ENCODE data around the gene STARD10.
"Not testable (repeated sequence)": the region's sequence is repeated elsewhere in the genome, so short reads cannot be mapped to it uniquely, and the experiment has no call there.

Gene STARD10

DNA sequence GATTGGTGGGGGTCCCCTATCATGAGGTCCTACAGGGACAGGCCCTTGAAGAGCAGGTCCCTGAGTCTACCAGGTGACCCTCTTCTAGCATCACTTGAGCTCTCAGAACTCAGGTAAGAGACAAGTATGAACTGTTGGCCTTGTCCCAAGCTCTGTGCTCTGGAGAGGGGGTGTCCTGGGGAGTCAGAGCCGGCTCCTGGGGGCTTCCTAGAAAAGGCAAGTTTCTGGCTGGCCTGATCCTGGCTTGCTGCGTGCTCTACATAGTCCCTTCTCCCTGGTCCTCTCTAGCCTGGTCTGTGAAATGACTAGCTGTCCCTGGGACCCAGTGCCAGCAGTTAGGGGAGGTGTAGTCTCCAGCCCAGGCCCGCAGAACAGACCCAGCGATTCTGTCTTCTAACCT is 31.8 kb upstream of the STARD10 start:
- DNase-seq, result no peak

DNA sequence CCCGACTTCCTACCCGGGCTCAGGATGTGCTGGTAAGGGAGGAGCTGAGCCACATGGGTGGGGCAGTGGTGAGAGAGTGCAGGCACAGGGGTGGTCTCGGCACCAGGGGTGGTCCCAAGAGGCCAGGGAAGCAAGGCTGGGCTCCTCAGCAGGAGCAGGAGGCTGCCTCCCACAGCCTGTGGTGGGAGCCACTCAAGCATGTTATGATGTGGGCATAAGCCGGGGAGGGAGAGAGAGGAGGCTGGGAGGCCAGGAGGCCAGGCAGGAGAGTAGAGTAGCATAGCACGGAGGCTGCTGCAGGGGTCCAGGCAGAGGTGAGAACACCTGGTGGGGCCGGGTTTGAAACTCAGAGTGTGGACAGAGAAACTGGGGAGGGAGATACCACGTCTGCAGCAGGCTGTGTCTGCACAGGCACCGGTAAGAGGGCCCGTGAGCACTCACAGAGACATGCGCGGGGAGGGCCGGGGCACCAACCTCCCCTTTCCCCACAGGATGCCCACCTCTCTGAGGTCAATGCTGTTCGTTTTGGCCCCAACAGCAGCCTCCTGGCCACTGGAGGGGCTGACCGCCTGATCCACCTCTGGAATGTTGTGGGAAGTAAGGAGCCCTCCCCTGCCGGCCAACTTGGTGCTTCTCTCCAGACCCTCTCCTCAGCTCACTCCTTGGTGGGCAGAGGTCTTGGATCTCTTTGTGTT is 31.1 kb upstream of the STARD10 start:
- no peak for DNase-seq

- DNase-seq, result no peak
Observed at GRCh38 chr11:72824020-72824419, 30.2 kb upstream of the STARD10 start.

- no peak for DNase-seq
Observed at GRCh38 chr11:72823105-72823804, 29.4 kb upstream of the STARD10 start.

GRCh38 chr11:72821920-72822799 is 28.3 kb upstream of the STARD10 start:
- no peak for DNase-seq

GRCh38 chr11:72821221-72821919 is 27.5 kb upstream of the STARD10 start:
- DNase-seq, result no peak

- DNase-seq, result no peak
Observed at GRCh38 chr11:72820439-72821139, 26.7 kb upstream of the STARD10 start.

- DNase-seq, result no peak
Observed at GRCh38 chr11:72818971-72819370, 25.1 kb upstream of the STARD10 start.

DNA sequence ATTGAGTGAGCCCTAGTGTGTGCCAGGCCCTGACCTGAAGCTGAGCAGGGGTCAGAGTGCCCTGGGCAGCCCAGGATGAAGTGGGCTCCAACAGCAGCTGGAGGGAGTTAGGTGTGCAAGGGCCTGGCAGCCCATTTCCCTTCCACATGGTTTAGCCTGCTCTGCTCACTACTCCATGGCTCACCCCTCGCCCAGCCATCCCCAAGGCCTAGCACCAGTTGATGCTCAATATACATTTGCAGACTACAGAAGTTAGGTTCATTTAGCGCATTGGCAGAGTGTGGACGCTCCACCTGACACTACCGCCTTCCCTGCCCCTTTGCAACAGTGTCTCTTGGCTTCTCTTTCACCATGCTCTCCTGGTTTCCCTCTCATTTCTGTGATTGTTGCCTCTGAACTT is 24.1 kb upstream of the STARD10 start:
- no peak for DNase-seq

- DNase-seq, result peak; percentile 36
Observed at GRCh38 chr11:72816404-72816990, 22.6 kb upstream of the STARD10 start.

- no peak for DNase-seq
Observed at GRCh38 chr11:72815110-72815618, 21.3 kb upstream of the STARD10 start.

DNA sequence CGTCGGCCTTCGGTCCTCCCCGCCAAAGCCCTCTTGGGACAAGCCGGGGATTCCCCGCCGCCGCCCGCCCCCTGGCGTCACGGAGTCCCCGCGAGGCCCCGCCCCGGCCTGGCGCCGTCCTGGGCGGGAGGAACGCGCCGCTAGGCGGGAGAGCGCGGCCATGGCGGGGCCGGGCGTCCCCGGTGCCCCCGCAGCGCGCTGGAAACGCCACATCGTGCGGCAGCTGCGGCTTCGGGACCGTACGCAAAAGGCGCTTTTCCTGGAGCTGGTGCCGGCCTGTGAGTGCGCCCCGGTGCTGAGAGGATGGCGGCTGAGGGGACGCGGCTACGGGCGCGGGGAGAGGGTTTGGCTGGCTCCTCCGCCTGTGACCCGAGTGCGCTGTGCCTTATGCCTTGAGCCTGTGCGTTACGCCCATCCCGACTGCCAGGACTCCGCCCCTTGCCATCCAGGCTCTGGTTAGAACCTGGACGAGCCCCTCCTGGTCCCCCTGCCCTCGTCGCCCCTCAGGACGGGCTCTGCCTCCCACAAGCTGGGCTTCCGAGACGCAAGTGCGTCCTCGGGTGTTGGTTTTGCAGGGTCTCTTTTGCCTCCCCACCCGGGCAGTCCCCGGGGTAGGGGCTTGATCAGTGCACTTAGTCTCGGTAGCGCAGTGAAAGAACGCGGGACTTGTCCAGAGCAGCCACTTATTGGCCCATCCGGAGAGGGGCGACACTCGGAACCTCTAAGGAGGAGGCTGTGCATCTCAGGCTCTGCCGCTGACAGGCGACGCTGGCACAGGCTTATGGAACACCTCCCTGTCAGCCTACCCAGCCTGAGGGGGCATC is 20.7 kb upstream of the STARD10 start, which contains the start of gene ATG16L2:
TSS of gene ATG16L2 (plus strand) at position 126 of the 824 bp plus-strand sequence. CDS start at position 161, 35 bp downstream.
- DNase-seq, result peak; percentile 47

DNA sequence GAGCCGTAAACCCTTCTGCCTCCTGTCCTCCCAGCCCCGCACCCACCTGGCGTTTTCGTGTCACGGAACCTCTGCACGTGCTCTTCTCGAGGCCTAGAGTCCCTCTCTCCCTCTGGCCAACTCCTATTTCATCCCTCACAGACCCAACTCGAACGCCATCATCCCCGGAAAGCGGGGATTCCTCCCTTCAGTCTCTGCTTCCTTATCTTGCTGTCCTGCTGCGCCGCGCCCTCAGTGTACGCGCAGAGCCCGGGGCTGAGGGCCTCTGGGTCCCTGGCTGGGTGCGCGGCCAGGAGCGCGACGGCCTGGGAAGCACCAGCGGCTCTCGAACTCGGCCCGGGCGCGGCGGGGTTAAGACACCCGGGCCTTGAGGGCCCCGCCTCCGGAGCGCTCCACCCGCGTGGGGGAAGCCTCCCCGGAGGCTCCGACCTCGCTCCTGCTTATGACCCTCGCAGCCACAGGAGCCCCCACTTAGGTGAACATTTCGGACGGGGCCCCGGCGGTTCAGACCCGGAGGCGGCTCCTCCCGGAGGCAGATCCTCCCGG is 20.0 kb upstream of the STARD10 start:
- DNase-seq, result peak; percentile 47

GRCh38 chr11:72812967-72813739 is 19.3 kb upstream of the STARD10 start:
- no peak for DNase-seq

DNA sequence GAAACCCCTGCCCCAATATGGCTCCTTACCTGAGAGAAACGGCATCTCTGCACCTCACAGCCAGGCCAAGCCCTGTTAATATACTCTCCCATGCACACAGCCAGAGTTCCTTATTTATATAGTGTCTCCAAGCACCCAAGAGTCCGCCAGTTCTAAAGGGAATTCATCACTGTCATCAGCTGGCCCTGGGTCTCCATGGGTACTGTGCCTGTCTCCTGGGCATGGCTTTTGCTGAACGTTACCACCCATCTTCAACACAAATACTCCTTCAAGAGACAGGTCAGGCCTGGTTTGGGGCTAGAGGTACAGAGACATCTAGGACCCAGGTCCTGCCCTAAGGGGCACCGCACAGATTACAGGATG is 18.7 kb upstream of the STARD10 start:
- no peak for DNase-seq

DNA sequence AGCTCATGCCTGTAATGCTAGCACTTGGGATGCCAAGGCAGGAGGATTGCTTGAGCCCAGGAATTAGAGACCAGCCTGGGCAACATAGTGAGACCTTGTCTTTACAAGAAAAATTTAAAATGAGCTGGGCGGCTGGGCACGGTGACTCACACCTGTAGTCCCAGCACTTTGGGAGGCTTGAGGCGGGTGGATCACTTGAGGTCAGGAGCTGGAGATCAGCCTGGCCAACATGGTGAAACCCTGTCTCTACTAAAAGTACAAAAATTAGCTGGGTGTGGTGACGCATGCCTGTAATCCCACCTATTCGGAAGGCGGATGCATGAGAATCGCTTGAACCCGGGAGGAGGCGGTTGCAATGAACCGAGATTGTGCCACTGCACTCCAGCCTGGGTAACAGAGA is 17.8 kb upstream of the STARD10 start:
- not testable (repeated sequence) for DNase-seq

- DNase-seq, result no peak
Observed at GRCh38 chr11:72808331-72808798, 14.5 kb upstream of the STARD10 start.

- peak; percentile 90 for DNase-seq
Observed at GRCh38 chr11:72807792-72808191, 13.9 kb upstream of the STARD10 start.

DNA sequence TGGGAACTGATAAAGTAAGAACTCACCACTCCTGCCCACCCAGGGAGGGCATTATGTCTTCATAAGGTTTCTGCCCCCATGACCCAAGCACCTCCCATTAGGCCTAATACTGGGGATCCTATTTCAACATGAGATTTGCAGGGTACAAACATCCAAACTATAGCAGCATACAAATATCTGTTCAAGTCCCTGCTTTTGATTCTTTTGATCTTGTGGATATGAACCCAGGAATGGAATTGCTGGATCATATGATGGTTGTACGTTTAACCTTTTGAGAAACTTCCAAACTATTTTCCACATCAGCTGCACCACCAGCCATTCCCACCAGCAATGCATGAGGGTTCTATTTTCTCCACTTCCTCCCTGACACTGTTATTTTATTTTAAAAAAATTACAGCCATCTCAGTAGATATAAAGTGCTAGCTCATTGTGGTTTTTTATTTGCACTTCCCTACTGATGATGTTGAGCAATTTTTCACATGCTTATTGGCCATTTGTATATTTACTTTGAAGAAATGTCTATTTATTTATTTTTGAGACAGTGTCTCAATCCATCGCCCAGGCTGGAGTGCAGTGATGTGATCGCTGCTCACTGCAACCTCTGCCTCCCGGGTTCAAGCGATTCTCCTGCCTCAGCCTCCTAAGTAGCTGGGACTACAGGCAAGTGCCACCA is 13.3 kb upstream of the STARD10 start:
- peak; percentile 83 for DNase-seq

Data from GF-D8 (cell line).